ENCODE results near the gene AHNAK.
"Not testable (repeated sequence)": the region's sequence is repeated elsewhere in the genome, so short reads cannot be mapped to it uniquely, and the experiment has no call there.

The AHNAK gene

GRCh38 chr11:62552485-62553079, 6.0 kb upstream of the AHNAK start:
- no peak for DNase-seq

DNA sequence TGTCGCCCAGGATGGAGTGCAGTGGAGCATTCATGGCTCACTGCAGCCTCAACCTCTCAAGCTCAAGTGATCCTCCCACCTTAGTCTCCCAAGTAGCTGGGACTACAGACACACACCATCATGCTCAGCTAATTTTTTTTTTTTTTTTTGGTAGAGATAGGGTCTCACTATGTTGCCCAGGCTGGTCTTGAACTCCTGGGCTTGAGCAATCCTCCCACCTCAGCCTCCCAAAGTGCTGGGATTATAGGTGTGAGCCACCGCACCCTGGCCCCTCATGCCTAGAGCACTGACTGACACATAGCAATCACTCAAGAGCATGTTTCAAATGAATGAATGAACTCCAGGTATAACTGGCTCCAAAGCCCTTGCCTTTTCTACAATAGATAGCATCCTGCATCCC, 3.9 kb upstream of the AHNAK start:
- DNase-seq: not testable (repeated sequence)

GRCh38 chr11:62548545-62549335, 2.1 kb upstream of the AHNAK start:
- DNase-seq: no peak

GRCh38 chr11:62547691-62548281, 1.2 kb upstream of the AHNAK start:
- DNase-seq: no peak

DNA sequence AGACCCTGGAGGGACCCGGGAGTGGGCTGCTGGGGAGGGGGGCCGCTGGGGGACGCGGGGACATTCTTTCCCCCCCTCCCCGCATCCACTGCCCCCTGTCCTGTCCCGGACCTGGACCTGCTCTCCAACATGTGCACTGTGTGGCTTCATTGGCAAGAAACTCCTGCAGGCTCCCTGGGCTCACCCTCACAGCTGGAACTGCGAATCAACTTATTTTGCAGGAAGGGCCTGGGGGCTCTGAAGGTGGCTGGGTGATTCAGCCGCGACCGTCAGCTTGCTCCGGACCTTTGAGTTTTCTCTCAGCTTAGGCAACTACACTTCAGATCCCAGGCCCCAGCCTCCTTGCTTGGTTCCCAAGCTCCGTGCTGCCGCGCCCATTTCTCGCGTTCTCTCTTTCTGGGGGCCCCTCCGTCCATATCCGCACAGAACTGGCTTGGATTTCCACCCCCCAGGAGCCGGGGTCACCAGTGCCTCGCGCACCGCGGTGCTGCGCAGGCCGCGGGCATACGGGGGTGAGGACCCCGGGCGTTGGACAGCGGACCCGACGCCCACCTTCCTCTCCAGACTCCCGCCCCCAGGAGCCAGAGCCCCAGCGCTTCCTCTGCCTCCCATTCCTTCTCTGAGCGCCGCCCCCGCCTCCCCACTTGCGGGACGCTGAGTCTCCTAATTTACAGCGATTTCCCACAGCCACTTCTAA, 471 bp upstream of the AHNAK start:
- peak in 1 of 56 donors; percentile 46 for DNase-seq

- DNase-seq: peak in 24 of 56 donors; percentile 11 to 73 (median 46)
These were observed 966 bp downstream of the AHNAK start for GRCh38 chr11:62545437-62546243.

DNA sequence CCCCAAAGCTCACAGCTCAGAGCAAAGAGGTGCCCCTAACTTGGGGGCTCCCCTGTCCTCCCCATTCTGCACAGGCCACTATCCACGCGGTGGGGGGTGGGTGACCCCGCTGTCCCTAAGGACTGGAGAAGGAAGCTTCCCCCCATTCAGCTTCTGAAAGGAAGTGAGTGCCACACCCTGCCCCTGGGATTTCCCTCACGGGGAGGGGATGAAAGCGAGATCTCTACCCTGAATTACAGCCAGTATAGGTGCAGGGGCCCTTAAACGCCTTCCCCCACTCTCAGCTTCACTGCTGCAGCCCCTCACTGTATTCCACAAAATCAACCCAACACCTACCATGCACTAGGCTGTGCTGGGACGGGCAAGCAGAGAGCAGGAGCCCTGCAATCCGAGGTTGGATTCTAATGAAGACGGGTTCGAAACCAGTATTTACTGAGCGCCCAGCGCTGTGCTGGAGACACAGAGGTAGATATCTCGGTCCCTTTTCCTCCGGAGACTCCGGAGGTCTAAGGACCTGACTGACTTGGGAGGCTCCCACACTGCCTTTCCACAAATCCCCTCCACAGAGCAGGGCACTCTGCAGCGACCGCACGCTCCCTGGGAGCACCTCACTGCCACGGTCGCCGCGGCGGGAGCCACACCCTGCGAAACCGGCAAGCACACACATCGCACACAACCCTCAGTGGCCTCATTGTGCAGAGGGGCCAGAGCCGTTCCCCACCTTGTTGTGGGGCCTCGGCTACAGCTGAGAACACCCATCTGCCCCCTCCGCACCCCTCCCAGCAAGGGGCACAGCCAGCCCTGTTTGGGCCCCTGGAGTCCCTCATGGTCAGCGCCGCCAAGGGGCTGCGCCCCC, 1.8 kb downstream of the AHNAK start:
- no peak for DNase-seq

GRCh38 chr11:62543680-62544444, 2.7 kb downstream of the AHNAK start:
- peak in 1 of 56 donors; percentile 16 for DNase-seq

DNA sequence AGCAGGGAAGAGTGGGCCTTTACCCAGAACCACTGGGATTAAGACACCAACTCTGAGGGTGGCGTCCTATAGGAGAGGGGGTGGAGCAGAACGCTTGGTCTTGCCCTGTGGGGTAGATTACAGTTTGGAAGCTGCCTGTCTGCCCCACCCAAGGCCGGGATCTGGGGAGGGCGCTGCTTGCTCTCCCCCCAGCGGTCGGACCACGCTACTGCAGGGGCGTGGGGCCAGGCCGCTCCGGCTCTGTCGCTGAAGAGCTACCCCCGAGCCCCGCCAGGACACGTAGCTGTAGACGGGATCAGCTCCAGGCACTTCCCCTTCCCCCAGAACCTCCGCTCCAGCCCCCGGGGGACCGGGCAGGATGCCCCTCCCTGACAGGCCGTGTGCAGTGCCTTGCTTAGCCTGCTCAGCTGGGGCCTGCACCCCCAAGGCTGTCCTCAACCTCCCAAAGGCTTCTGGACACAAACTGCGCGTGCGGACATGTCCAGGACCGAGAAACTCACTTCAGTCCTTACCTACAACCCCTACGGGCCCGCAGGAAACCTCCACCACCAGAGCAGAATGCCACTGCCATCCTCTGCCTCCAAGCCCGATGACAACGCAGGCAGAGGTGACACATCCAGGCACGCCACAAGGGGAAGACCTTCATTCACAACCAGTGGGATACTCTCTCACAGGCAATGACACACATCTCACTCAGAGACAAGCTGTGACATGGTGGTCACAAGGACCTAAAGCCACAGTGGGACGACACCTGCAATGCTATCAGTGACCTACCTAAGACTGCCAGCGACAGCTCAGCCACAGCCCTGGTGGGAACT, 3.6 kb downstream of the AHNAK start:
- DNase-seq: peak in 41 of 56 donors; percentile 20 to 75 (median 48)

DNA sequence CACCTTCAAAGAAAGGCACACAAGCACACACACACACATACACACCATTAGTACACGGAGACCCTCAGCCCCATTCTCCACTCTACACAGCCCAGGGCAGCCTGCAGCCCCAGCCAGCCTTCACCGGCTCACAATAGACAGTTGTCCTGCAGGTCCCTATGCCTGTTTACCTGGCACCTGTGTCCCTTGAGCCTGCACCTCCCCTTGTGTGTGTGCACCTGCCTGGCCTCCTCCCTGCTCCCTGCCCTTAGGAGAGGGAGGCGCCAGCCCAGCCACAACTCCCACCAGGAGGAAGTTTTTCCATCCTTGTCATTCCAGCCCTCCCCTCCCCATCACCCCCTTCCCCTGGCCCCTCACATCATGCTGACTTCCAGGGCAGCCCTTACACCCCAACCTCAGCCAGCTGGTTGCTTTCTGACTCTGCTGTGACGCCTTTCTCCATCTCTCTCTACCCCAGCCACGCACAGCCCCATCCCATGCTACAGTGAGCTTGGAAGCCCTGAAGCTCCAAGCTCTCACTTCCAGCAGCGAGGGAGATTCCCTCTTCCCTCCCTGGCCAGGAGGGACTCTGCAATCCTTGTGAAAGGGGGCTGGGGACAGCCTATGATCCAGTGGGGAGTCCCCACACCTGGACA, 4.4 kb downstream of the AHNAK start:
- no peak for DNase-seq

- peak in 9 of 56 donors; percentile 7 to 53 (median 24) for DNase-seq
These were observed 5.6 kb downstream of the AHNAK start for GRCh38 chr11:62540804-62541701.

DNA sequence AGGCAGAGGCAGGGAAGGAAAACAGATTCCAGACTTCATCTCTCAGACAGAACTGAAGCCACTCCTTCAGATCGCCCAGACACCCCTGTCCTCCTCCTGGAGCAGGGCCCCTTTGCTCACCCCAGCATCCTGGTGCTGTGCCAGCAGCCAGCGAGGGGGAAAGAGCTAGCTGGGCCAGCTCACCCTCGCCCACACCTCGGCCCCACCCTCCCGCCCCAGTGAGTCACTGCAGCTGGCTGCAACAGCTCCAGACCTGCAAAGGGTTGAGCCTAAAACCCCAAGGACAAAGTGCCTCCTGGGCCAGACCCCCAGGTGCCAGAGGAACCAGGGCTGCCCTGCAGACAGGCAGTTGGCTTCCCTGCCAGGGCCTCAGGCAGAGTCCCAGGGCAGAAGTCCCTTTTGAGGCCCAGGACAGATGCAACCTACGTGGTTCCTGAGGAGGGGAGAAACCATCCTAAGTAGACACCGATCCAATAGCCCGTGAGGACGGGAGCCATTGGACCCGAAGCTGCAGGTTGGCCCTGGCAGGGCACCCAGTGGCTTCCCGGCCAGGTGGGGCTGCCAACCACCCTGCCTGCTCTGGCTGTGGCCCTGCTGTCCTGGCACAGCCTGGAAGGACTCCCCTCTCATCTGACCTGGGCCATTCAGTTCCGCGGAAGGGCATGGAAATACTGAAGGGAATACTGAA, 7.2 kb downstream of the AHNAK start:
- peak in 1 of 56 donors; percentile 10 for DNase-seq

GRCh38 chr11:62538470-62539237, 8.0 kb downstream of the AHNAK start:
- DNase-seq: no peak

GRCh38 chr11:62536301-62536957, 10.2 kb downstream of the AHNAK start:
- DNase-seq: no peak

DNA sequence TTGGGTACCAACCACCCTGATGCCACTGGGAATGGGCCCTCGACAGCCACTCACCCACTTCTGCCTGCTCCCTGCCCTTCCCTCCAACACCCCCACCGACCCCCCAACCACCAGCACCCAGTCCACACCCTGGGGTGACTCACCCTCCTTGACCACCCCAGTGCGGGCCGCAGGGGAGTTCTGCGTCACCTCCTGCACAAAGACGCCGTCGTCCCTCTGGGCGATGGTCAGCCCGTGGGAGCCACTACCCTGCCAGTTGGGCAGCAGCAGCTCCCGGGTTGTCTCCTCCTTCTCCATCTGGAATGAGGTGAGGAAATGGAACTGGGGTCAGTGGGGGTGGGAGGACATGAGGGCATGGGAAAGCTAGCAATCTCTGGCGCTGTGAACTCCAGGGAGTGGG, 10.8 kb downstream of the AHNAK start:
- DNase-seq: no peak

Data from amygdala (tissue), 56 donors.